IMR-90 (cell line): ENCODE data around the gene KLHL2. TPM values are rescaled to one million over a fixed set of nuclear protein-coding genes. Genes with fewer than 3 reads are reported as not detected.
"Not testable (repeated sequence)": the region's sequence is repeated elsewhere in the genome, so short reads cannot be mapped to it uniquely, and the experiment has no call there.

Experiments
- ATAC-seq: fragments of 200-7000 bp; cut with Tn5 transposase; 2 replicates; pipeline ENCODE4 v1.9.1; 2020; ENCODE audit warnings: low read depth, mild to moderate bottlenecking, moderate library complexity
- BruUV-seq: library from RNA; stranded (reverse); fragments of 400-500 nt; replicated peaks from 2 replicates; lab custom pipeline; 2021; lab: Mats Ljungman, UMichigan
- CTCF ChIA-PET: fragments of 300-600 bp; formaldehyde crosslinking; extraction: SDS; loops from one replicate; lab custom pipeline; 2021; ENCODE audit warnings: antibody characterized with exemption; lab: Yijun Ruan, JAX
- POLR2A ChIA-PET: fragments of 300-600 bp; sonication (Branson Sonifier 250); formaldehyde crosslinking; loops from one replicate; lab custom pipeline; 2022; ENCODE audit warnings: antibody characterized with exemption; ENCODE audit not compliant: unreplicated experiment; lab: Charles Lee
- DNase-seq: peaks from one replicate; pipeline ENCODE4 v3.0.0; 2013
- H2AFZ ChIP-seq: replicated peaks from 2 replicates; pipeline ENCODE3; 2013; ENCODE audit warnings: low read length, mild to moderate bottlenecking; ENCODE audit not compliant: poor library complexity
- H2AK5ac ChIP-seq: 2 replicates; pipeline ENCODE4 v1.6.1; 2013; ENCODE audit warnings: low read depth, low read length, inconsistent platforms
- H2AK9ac ChIP-seq: replicated peaks from 2 replicates; pipeline ENCODE3; 2013; ENCODE audit warnings: mild to moderate bottlenecking, low read depth, low read length, moderate library complexity; ENCODE audit not compliant: poor library complexity
- H2BK120ac ChIP-seq: 2 replicates; pipeline ENCODE4 v1.6.1; 2013; ENCODE audit warnings: low read depth, low read length, inconsistent platforms
- H2BK15ac ChIP-seq: 3 replicates; pipeline ENCODE4 v1.6.1; 2013; ENCODE audit warnings: low read depth, low read length, inconsistent platforms
- H2BK20ac ChIP-seq: 2 replicates; pipeline ENCODE4 v1.6.1; 2013; ENCODE audit warnings: low read depth, mild to moderate bottlenecking, inconsistent platforms, low read length, moderate library complexity
- H2BK5ac ChIP-seq: 2 replicates; pipeline ENCODE4 v1.6.1; 2013; ENCODE audit warnings: mild to moderate bottlenecking, low read depth, low read length, inconsistent platforms; ENCODE audit not compliant: poor library complexity, severe bottlenecking
- H3K14ac ChIP-seq: replicated peaks from 2 replicates; pipeline ENCODE4 v1.6.1; 2013; ENCODE audit warnings: low read depth, low read length, inconsistent platforms
- H3K18ac ChIP-seq: 2 replicates; pipeline ENCODE4 v1.6.1; 2013; ENCODE audit warnings: low read depth, low read length, control low read depth
- H3K23ac ChIP-seq: 2 replicates; pipeline ENCODE4 v1.6.1; 2013; ENCODE audit warnings: low read depth, low read length, inconsistent platforms
- H3K27ac ChIP-seq: 2 replicates; pipeline ENCODE4 v1.5.1; 2013; ENCODE audit warnings: mild to moderate bottlenecking, control low read depth, low read length; ENCODE audit not compliant: insufficient read depth
- H3K27me3 ChIP-seq: 2 replicates; pipeline ENCODE4 v1.6.1; 2013; ENCODE audit warnings: low read length; ENCODE audit not compliant: control insufficient read depth, insufficient read depth
- H3K36me3 ChIP-seq: 2 replicates; pipeline ENCODE4 v1.6.1; 2013; ENCODE audit warnings: low read length, mixed read lengths; ENCODE audit not compliant: control insufficient read depth, insufficient read depth
- H3K4ac ChIP-seq: 2 replicates; pipeline ENCODE4 v1.6.1; 2013; ENCODE audit warnings: low read depth, low read length, inconsistent platforms
- H3K4me1 ChIP-seq: 2 replicates; pipeline ENCODE4 v1.6.1; 2013; ENCODE audit warnings: low read length, mixed read lengths; ENCODE audit not compliant: control insufficient read depth, insufficient read depth
- H3K4me2 ChIP-seq: 2 replicates; pipeline ENCODE4 v1.6.1; 2013; ENCODE audit warnings: low read depth, mild to moderate bottlenecking, control low read depth, low read length, moderate library complexity
- H3K4me3 ChIP-seq: 2 replicates; pipeline ENCODE4 v1.5.1; 2013; ENCODE audit warnings: low read depth, mild to moderate bottlenecking, control low read depth, low read length, moderate library complexity; ENCODE audit not compliant: insufficient read depth
- H3K56ac ChIP-seq: 2 replicates; pipeline ENCODE4 v1.6.1; 2013; ENCODE audit warnings: low read length, inconsistent platforms; ENCODE audit not compliant: insufficient read depth; ENCODE audit errors: extremely low read depth
- H3K79me1 ChIP-seq, 2 experiments: 2 replicates each; pipeline ENCODE4 v1.6.1; 2013; ENCODE audit warnings: low read length in 2 of 2, inconsistent platforms in 1 of 2, low read depth in 1 of 2
- H3K9ac ChIP-seq: 2 replicates; pipeline ENCODE4 v1.6.1; 2013; ENCODE audit warnings: low read depth, low read length, control low read depth
- H3K9me1 ChIP-seq: 2 replicates; pipeline ENCODE4 v1.6.1; 2013; ENCODE audit warnings: low read length, inconsistent platforms; ENCODE audit not compliant: insufficient read depth
- H3K9me3 ChIP-seq: 2 replicates; pipeline ENCODE4 v1.6.1; 2013; ENCODE audit warnings: low read length; ENCODE audit not compliant: control insufficient read depth, insufficient read depth
- H4K20me1 ChIP-seq: 2 replicates; pipeline ENCODE4 v1.6.1; 2013; ENCODE audit warnings: low read length, inconsistent platforms; ENCODE audit not compliant: insufficient read depth
- H4K5ac ChIP-seq: 2 replicates; pipeline ENCODE4 v1.6.1; 2013; ENCODE audit warnings: mild to moderate bottlenecking, low read depth, low read length, control low read depth
- H4K8ac ChIP-seq, 2 experiments: 2 replicates each; pipeline ENCODE4 v1.6.1; 2013; ENCODE audit warnings: low read depth in 2 of 2, low read length in 2 of 2, control low read depth in 1 of 2, inconsistent platforms in 1 of 2
- H4K91ac ChIP-seq: 2 replicates; pipeline ENCODE4 v1.6.1; 2013; ENCODE audit warnings: low read depth, low read length, inconsistent platforms; ENCODE audit not compliant: insufficient read depth
- WGBS, 2 experiments: methylation state at CpG; one replicate each; pipeline versions ENCODE4 v1.1.5 to v1.1.7; 2013; ENCODE audit warnings: missing lambda C conversion rate in 2 of 2; ENCODE audit not compliant: insufficient read length in 1 of 2; ENCODE audit errors: extremely low coverage in 2 of 2; 5-methylcytosine and 5-hydroxymethylcytosine counted together
- dilution Hi-C: fragments of 300-500 bp; cut with HindIII; formaldehyde crosslinking; loops from one replicate; pipeline ENCODE4 v1.14.3; 2018; ENCODE audit warnings: low sequenced_read_pairs; ENCODE audit not compliant: unreplicated experiment
- in situ Hi-C: fragments of 300-500 bp; cut with MboI; formaldehyde crosslinking; loops from 3 replicates; pipeline ENCODE4 v1.14.3; 2019; ENCODE audit warnings: low sequenced_read_pairs, inconsistent platforms, mixed read lengths
- intact Hi-C: fragments of 100-400 bp; cut with micrococcal nuclease; formaldehyde crosslinking; loops from 2 replicates; pipeline ENCODE4 v1.10.0; 2022
- polyA plus RNA-seq, 3 experiments: library from polyadenylated mRNA; depleted of rRNA; stranded (reverse); fragments of >200 nt; gene quantifications; 2 replicates each; pipeline ENCODE4 v1.2.3, GENCODE V29; 2012; ENCODE audit warnings: low replicate concordance in 1 of 3
- total RNA-seq: library from RNA; depleted of rRNA; stranded (reverse); fragments of >200 nt; gene quantifications from 2 replicates; pipeline ENCODE4 v1.2.3, GENCODE V29; 2012

KLHL2 gene
- total and polyA plus RNA-seq, 2 of the 4 experiments (the other 2 are of a cell fraction), result 11.0 to 12.4 TPM

GRCh38 chr4:165213991-165214709 lies 6.8 kb downstream of the KLHL2 start:
- H3K18ac ChIP-seq, H4K20me1 ChIP-seq, H3K4me1 ChIP-seq, H3K4ac ChIP-seq, H2BK20ac ChIP-seq, DNase-seq, H2BK5ac ChIP-seq, ATAC-seq, H3K9me1 ChIP-seq, H3K9ac ChIP-seq, H3K14ac ChIP-seq, H2AK5ac ChIP-seq, H3K9me3 ChIP-seq, H3K36me3 ChIP-seq, H2AK9ac ChIP-seq, H3K23ac ChIP-seq, H2BK120ac ChIP-seq, H4K5ac ChIP-seq, H4K8ac ChIP-seq, H3K56ac ChIP-seq, POLR2A ChIA-PET, H3K4me3 ChIP-seq, H2AFZ ChIP-seq, H2BK15ac ChIP-seq, H3K27ac ChIP-seq, H4K91ac ChIP-seq, CTCF ChIA-PET, dilution Hi-C loops, BruUV-seq, H3K4me2 ChIP-seq, intact Hi-C loops, H3K27me3 ChIP-seq: not testable (repeated sequence)
- in situ Hi-C loops, result loop anchor here (25.0 kb wide), 1 partner anchor 123 kb away; the partner anchor contains the start of gene MSMO1
- H3K79me1 ChIP-seq, result peaks cover 10 to 17% of the 10 kb centered on the region in 2 experiments
- WGBS, 2 experiments, result no CpG with 5 or more reads among the region's 6 CpGs
